ENCODE results near the gene RNU6-9. TPM values are rescaled to one million over a fixed set of nuclear protein-coding genes. Genes with fewer than 3 reads are reported as not detected.
"Not testable (repeated sequence)": the region's sequence is repeated elsewhere in the genome, so short reads cannot be mapped to it uniquely, and the experiment has no call there.

RNU6-9 gene
- polyA plus RNA-seq, 1 donor, result not detected

- DNase-seq (ENCODE audit: low read depth), result not testable (repeated sequence)
These were observed 15.2 kb upstream of the RNU6-9 start for GRCh38 chr19:877992-878660.

GRCh38 chr19:878751-879561 is 14.3 kb upstream of the RNU6-9 start:
- DNase-seq (ENCODE audit: low read depth), result not testable (repeated sequence)

- no peak for DNase-seq (ENCODE audit: low read depth)
These were observed 13.4 kb upstream of the RNU6-9 start for GRCh38 chr19:879711-880438.

GRCh38 chr19:881385-882071 is 11.8 kb upstream of the RNU6-9 start:
- no peak for DNase-seq (ENCODE audit: low read depth)

- no peak for DNase-seq (ENCODE audit: low read depth)
These were observed 10.3 kb upstream of the RNU6-9 start for GRCh38 chr19:882871-883497.

- no peak for DNase-seq (ENCODE audit: low read depth)
These were observed 9.5 kb upstream of the RNU6-9 start for GRCh38 chr19:883661-884211.

GRCh38 chr19:884420-885211 is 8.7 kb upstream of the RNU6-9 start:
- DNase-seq (ENCODE audit: low read depth), result no peak

GRCh38 chr19:885536-886224 is 7.6 kb upstream of the RNU6-9 start:
- no peak for DNase-seq (ENCODE audit: low read depth)

- no peak for DNase-seq (ENCODE audit: low read depth)
These were observed 6.2 kb upstream of the RNU6-9 start for GRCh38 chr19:887072-887471.

GRCh38 chr19:887599-887998 is 5.7 kb upstream of the RNU6-9 start:
- no peak for DNase-seq (ENCODE audit: low read depth)

GRCh38 chr19:888581-889385 is 4.5 kb upstream of the RNU6-9 start:
- DNase-seq (ENCODE audit: low read depth), result no peak

GRCh38 chr19:889662-890295 is 3.5 kb upstream of the RNU6-9 start:
- no peak for DNase-seq (ENCODE audit: low read depth)

GRCh38 chr19:890831-891230 is 2.5 kb upstream of the RNU6-9 start:
- DNase-seq (ENCODE audit: low read depth), result no peak

GRCh38 chr19:891421-892200 is 1.7 kb upstream of the RNU6-9 start:
- DNase-seq (ENCODE audit: low read depth), result not testable (repeated sequence)

GRCh38 chr19:892243-892893 is 916 bp upstream of the RNU6-9 start:
- no peak for DNase-seq (ENCODE audit: low read depth)

GRCh38 chr19:896434-896833 is 3.1 kb downstream of the RNU6-9 start:
- DNase-seq (ENCODE audit: low read depth), result no peak

- DNase-seq (ENCODE audit: low read depth), result no peak
These were observed 3.7 kb downstream of the RNU6-9 start for GRCh38 chr19:896999-897398.
